ENCODE measurements around the gene MEGF8.

- TF ChIP-seq POLR2AphosphoS5 (IDR thresholded peaks at IDR 0.05; ENCODE audit: low read depth, low read length) = no peak
- no peak for TF ChIP-seq TAF1 (IDR thresholded peaks at IDR 0.05; ENCODE audit: borderline replicate concordance, low read depth, low read length)
These were observed 3.1 kb upstream of the MEGF8 start for GRCh38 chr19:42322305-42322704.
